LoVo (cell line): ENCODE measurements around the gene MACC1.
A peak's percentile ranks its signal among the peaks of the same experiment; 100 is the strongest.

Experiments used
- DNase-seq: peaks from one replicate; pipeline ENCODE4 v3.0.0-alpha.2; 2016; ENCODE audit warnings: low spot score

The MACC1 gene

DNA sequence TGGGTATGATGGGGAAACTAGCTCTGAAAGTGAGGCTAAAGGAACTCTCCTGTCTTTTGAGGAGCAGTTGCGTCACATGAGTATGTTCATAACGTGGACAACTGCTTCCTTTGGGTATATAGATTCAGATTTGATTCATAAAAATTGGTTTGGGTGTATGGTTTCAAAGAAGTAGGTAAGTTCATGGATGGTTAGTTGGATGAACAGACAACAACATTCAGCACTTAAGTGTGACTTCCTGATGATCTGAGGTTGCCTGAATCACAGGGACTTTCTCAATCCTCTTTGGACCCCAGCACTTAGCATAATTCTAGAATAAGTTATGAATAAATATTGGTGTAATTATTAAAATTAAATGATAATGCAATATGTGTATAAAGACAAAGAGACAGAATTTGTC is 43.4 kb downstream of the MACC1 start:
- DNase-seq = no peak

DNA sequence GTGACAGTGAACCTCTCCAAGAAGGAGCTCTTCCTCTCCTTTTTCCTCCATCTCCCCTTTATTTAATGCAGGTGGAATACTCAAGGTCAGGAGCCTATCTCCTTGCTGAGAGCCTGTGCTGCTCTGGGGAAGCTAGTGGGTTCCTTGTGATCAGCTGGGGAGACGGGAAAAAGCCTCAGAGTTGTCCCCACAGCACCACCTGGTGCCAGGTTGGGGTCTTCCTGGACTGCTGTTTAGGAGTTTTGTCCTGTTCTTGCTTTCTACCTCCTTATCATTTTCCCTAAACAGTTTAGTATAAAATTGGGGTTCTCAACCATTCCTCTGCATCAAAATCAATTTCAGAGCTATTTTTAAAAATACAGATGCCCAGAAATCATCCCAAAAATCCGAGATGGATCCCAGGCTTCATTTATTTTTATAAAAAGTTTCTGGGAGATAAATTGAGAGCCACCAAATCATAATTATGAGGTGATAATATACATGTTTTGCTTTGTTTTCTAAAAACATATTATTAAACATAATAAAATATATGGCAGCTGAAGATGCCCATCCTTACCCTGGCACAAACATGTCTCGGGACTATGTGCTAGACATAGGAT is 44.3 kb downstream of the MACC1 start:
- DNase-seq = peak; percentile 63

DNA sequence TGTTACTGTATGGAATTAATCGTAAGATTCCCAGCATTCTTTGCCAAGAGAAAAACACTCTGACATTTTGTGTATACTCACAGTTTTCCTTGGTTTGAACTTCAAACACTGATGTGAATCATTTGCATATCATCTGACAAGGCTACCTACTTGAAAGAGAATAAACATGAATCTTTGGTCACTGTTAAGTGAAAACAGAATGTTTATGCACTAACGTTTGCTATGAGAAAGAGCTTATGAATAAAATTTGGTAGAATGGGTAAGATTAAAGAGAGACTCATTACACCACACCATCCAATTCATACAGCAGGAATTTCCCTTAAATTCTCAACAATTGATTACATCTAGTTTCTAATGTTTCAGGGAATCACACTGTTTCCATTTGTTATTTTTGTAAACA is 46.6 kb downstream of the MACC1 start:
- no peak for DNase-seq

DNA sequence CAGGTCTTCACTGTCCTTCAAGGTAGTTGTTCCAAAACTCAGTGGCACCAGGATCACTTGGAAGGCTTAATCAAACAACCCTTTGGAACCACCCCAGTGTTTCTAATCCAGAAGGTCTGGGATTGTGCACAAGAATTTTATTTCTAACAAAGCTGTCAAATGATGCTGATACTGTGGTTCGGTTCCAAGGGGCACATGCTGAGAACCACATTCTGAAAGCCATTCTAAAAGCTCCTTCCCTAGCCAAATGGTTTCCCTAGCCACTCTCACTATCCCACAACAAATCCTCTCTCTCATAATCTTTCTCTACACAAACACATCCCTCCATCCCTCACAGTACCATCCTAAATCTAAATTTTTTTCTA is 52.1 kb downstream of the MACC1 start:
- no peak for DNase-seq

DNA sequence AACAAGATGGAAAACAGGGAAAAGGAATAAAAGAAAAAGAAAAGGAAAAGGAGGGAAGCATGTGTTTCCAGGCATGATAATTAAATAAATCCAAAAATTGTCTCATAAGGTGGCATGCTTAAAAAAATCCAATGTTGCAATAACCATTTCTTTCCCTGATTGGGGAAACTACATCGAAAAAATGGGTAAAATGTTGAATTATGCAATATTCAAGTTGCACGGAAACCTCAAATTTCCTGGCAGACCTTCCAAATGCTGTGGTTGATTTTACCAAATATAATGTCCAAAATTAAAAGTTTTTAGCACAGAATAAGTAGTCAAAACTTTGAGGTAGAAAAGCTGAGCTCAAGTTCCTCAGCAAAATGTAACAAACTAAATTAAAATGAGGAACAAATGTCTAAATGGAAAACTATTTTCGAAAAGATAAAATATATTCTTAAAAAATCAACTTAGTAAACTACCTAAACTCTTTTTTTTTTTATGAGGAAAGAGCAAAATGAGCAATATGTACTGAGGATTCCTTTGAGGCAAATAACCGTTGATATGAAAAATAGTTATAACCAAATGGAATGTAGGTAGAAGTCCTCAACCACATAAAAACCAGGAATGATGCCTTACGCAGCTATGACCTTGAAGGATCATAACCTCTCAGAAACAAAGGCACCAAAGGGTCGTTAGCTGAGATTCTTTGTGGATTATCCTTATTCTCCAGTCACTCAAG is 52.6 kb downstream of the MACC1 start:
- no peak for DNase-seq

DNA sequence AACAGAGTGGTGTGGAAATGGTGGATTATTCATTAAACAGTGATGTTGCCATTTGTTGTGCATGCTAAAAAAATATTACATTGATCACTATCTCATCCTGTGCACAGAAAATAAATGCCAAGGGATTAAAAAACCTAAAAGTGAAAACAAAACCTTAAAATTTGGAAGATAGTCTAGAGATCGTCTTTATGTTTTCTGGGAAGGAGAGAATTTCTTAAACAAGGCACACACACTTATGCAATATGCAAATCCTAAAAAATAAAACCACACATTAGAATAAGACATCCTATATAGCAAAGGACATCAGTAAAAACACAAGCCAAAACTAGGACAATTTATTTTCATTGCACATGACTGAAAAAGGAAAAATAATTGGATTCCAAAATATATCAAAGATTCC is 54.5 kb downstream of the MACC1 start:
- no peak for DNase-seq

DNA sequence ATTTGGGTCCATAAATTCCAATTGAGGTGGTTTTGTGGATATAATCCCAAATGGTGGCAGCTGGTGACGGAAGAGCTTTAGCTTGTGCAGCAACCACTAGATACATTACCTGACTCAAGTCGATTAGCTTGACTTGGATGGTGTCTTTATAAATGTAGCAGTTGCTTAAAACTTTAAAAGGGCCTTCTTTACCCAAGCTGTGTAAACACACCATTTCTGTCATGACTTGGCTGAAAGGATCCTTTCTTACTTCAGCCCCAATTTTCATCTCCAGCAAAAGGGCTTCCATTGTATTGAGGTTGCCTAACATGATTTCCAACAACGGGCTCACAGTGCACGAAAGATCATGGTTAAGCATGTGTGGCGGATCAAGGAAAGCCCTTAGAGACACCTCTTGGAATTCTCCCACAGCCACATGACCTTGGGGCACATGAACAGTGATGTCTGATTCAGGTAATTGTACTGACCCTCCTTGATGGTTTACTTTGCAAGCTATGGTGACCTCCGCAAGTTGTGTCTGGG is 57.9 kb downstream of the MACC1 start:
- no peak for DNase-seq

DNA sequence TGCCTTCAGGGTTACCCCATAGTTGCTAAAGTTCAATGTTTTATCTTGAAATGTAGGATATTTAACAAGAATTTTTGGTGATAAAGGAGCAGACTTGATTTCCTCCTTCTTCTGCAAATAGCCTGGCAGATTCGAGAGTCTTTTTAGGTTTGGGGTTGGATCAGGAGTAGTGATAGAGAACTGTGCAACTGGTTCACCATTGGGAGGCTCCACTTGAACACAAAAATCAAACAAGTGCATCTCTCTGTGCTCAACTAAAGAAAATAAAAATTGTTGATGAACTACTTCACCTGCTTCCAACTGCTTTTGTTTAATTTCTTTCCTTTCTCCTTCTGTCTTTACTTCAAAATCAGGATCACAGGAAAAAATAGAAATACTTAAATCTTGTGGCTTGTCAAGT is 58.5 kb downstream of the MACC1 start:
- DNase-seq = no peak

DNA sequence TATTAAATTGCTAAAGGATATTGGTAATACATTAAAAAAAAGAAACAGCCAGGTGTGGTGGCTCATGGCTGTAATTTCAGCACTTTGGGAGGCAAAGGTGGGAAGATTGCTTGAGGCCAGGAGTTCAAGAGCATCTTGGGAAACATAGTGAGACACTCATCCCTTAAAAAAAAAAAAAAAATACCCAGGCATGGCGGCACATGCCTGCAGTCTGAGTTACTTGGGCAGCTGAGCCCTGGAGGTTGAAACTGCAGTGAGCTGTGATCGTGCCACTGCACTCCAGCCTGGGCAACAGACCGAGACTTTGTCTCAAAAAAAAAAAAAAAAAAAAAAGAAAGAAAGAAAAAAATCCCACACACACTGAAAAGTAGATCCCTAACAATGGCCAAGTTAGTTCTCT is 59.7 kb downstream of the MACC1 start:
- DNase-seq = no peak

DNA sequence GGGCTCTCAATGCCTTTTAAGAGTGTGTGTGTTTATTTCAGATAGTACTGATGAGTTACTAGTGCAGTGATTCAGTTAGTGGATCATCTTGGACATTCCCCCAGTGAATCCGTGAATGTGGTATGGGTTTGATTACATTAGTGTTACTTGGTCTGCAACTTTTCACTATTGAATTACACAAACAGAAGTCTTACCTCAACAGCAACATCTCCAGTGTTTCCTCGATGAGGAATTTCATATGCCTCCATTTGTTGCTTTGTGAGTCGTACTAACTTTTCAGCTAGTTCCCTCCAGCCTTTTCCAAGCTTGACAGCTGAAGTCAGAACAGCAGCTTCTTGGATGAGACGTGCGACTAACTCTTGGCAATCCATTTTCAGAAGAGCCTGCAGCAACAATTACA is 63.2 kb downstream of the MACC1 start:
- DNase-seq = no peak

DNA sequence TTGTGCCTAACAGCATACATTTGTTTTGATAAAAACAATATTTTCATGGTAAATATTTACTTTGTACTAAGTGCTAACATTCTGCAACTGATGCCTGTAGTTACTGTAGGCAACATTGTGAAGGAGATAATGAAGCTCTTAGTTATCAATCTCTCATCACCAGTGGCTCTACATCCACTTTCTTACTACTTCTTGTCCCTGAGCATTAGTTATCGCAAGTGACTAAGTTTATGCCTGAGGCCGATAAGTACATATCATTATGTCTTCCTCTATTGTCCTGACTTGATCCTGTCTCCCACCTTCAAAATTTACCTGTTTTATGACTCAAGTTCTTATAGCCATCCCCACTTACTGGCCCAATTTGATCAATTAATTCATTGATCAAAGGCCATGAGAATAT is 63.6 kb downstream of the MACC1 start:
- DNase-seq = no peak

DNA sequence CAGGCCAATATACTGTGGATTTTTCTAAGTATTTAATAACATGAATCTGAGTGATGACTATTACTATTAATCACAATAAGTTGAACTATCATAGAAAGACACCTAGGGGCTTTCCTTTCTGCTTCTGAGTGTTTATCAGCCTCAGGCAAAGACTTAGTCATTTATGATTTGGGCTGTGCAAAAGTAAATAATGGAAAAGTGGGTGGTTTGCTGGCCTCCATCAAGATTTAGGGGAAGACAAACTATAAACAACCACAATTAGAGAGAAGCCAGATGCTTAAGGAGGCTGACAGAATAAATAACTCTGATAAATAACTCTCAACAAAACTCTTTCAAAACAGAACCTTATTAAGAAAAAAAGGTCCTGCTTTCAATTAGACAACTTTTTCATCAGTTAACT is 64.7 kb downstream of the MACC1 start:
- no peak for DNase-seq

DNA sequence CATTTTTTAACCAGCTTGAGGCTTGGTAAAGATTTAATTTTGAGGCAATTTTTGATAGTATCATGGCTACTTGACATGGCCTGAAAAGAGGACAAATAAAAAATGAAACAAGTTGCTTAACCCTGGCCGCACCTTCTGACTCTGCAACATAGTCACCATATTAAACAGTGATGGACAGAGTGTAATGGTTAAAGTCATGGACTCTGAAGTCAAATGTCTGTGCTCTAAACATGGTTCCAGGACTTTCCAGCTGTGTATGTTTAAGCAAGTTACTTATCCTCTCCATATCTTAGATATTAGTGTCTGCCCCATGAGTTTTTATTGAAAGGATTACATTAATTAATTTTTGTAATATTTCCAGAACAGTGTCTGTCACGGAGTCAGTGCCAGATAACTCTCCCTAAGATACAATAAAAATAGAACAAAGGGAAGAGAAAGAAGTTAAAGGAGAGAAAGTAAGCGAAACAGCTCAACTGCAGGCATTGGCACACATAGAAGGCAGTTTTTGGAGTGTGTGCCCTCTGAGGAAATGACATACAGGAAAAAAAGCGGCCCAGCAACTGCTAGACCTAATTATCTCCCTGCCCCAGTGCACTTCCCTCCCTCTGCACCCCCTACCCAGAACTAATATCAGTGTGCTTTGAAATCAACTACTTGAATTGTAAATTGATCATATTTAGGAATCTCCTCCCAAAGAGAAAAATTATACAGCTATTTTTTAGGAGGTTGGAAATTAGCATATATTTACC is 65.3 kb downstream of the MACC1 start:
- DNase-seq = no peak

DNA sequence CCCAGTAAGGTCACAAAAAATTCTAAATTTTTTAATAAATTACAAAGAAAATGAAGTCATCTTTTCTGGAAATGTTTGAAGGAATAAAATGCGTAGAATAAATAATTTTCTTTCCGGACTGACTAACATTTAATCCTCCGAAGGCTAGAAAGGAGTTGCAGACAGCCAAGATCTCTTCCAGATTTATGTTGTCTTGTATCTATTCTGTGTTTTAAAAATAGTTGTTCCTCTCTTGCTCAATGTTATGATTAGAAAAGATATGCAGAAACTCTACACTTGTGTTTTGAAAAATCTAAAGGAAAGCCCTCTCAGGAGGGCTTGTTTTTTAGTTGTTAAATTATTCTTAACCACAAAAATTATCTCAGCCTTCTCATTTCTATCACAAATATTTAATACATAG is 70.7 kb downstream of the MACC1 start:
- no peak for DNase-seq

DNA sequence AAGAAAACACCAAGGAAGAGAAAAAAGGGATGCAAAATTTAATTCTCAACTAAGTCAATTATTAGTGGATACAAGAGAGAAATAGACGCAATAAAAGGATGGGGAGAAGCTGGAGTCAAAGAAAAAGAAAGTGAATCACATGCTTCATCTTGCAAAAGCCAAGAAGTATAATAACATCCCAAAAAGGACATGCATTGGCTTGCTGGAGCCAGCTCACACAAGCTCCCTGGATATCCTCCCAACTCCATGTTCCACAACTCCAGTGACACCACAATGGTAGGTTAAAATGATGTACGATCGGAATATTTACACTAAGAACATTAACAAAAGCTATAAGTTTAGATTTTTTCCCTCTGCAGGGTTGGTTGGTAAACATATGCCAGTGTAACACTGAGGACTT is 72.4 kb downstream of the MACC1 start:
- DNase-seq = no peak

DNA sequence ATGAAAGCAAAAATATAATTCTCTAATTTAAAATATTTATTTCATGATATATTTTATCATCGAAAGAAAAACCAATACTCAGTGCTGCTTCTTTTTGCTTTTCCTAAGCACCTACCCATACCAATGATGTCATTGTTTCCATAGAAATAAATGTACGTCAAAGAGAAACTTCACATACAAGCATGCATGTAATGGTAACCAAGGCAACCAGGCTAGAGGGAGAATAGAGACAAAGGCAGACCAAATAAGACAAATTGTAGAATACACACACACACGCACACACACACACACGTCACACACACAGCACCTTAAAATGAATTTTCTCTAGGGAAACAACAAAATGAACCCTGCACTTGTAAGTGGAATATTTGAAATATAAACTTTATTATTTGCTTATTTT is 75.5 kb downstream of the MACC1 start:
- DNase-seq = no peak

DNA sequence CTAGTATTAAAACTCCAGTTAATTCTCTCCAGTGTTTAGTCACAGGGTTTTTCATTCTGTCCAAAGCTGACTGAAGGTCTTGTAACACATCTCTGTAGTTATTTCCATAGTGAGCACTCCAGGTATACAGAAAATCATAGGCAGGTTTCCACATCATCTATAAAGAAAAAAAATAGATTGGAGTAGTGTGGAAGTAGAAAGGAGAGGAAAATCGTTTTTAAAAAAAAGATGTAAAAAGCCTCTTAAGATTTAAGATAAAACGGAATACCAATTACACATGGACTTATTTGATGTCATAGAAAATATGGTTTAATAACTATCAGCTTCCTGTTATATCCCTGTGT is 76.2 kb downstream of the MACC1 start:
- no peak for DNase-seq

DNA sequence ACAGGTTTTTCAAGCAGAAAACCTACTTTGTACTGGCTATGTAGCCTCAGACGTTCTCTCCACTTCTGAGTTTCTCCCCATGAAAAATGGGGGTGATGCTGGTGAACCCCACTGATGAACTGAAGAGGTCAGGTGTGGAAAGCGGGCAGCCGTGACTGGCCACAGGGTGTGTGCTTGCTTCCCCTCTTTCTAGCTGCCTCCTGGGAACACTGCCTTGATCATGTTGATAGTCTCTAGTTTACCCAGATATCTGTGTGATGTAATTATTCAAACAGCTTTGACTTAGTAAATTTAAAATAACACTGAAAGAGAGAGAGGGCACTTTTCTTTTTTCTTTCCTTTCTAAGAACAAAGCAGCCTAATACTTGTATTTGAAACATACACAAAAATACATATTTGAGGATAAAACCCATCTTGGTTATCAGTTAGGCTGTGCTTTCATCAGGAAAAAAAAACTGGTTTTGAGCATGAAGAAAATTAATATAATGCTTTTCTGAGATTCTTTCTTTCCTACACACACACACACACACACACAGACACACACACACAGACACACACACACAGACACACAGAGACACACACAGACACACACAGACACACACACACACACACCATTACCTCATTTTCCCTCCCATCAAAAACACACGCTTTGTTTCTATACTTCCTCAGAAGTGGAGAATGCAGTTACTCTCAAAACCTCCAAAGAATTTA is 76.7 kb downstream of the MACC1 start:
- DNase-seq = no peak

DNA sequence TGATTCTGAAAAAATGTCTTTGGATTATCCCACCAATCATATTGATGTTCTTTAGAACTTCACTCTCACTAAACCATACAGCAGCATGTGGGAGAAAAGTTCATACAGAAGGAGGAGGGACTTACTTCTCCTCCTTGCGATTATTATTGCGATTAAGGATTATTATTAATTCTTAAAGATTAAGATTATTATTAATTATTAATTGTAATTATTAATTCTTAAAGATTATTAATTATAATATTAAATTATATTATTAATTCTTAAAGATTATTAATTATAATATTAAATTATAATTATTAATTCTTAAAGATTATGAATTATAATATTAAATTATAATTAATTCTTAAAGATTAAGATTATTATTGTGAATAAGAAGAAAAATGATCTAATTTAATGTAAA is 80.5 kb downstream of the MACC1 start:
- DNase-seq = no peak

DNA sequence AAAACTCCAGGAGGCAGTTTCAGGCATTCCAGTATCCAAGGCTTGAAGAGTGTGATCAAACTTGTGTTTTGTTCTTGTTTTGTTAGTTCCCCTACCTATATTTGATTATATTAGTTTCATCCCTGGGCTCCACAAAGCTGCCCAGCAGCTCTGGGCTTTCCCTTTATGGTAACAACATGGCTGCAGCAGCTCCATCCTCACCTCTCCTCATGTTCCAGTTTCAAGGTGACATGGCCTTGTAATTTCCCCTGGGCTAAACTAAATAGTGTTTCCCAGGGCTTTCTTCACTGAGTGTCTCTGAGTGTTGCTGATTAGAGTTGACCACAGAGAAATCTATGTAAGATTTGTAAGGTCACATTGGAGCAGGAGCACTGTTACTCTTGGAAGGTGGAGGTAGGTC is 83.4 kb downstream of the MACC1 start:
- no peak for DNase-seq

DNA sequence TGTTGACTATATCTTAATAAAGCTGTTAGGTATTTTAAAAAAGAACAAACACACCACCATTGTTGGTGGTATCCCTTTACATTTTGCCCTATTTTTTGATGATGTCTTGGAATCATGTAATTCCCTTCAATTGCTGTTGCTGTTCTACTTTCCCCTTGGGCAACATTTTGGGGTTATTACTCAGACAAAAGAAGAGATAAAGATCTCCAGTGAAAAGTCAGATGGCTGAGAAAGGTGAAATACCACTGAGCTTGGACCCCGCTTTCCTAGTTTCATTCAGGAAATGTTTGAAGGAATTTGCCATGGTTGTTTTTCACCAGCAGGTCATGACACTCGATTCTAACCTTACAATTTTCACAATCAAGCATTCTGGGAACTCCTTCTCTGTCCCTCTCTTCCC is 84.6 kb downstream of the MACC1 start:
- DNase-seq = no peak

DNA sequence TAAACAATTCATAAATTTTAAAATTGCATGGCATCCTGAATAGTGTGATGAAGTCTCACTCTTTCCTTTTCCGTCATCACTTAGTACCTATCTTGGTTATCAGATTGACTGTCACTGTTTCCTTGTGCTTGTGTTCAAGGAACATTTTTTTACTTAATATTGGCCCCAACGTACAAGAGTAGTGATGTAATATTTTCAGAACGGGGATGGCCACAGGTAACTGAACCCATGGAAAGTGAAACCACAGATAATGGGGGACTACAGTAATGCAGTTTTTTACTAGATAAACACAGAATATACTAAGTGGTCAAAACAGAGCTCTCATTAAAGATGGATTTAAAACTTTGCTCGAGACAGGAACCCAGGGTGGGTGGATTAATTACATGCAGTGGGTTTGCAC is 85.4 kb downstream of the MACC1 start:
- DNase-seq = no peak

DNA sequence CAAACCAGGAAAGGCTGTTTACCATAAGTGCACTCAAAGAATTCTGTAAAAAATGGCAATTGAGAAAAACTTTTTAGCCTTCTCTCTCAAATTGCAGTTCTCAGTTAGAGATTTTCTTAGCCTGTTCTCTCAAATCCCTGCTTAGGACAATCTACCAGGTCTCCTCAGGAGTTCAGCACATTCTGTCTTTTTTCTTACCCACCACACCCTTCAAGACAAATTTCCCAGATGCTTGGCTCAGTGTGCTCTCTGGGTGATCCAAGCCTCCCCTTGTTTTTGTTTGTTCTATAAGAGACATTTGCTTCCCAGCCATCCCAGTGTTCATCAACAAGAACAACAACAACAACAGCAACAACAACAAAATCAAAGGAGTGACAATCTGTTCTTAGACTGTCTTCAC is 87.3 kb downstream of the MACC1 start:
- no peak for DNase-seq
